Limb (tissue), 2 donors: ENCODE measurements around the gene GRK5.

Experiments used
- DNase-seq, 2 donors: peaks; one replicate each; pipeline ENCODE4 v3.0.0-alpha.2; 2016; ENCODE audit errors: extremely low spot score in 2 of 2

Gene GRK5

GRCh38 chr10:119358152-119358512 is 150.8 kb downstream of the GRK5 start:
- no peak for DNase-seq

- no peak for DNase-seq
Observed at GRCh38 chr10:119358567-119358966, 151.2 kb downstream of the GRK5 start.

GRCh38 chr10:119359025-119359424 is 151.7 kb downstream of the GRK5 start:
- DNase-seq: no peak

GRCh38 chr10:119360181-119360921 is 153.0 kb downstream of the GRK5 start:
- no peak for DNase-seq

GRCh38 chr10:119361037-119361436 is 153.7 kb downstream of the GRK5 start:
- no peak for DNase-seq

- no peak for DNase-seq
Observed at GRCh38 chr10:119362122-119362521, 154.8 kb downstream of the GRK5 start.

GRCh38 chr10:119364645-119365600 is 157.6 kb downstream of the GRK5 start:
- no peak for DNase-seq

- no peak for DNase-seq
Observed at GRCh38 chr10:119365773-119366599, 158.6 kb downstream of the GRK5 start.

- DNase-seq: no peak
Observed at GRCh38 chr10:119367841-119368549, 160.6 kb downstream of the GRK5 start.

- no peak for DNase-seq
Observed at GRCh38 chr10:119368581-119368980, 161.2 kb downstream of the GRK5 start.

GRCh38 chr10:119368991-119369869 is 161.9 kb downstream of the GRK5 start:
- peak; percentile 69 to 75 for DNase-seq

- peak; percentile 67 to 78 for DNase-seq
Observed at GRCh38 chr10:119370111-119370741, 162.9 kb downstream of the GRK5 start.

GRCh38 chr10:119370972-119371703 is 163.8 kb downstream of the GRK5 start:
- peak in 1 of 2 donors; percentile 64 for DNase-seq

GRCh38 chr10:119371704-119372663 is 164.6 kb downstream of the GRK5 start:
- no peak for DNase-seq

- no peak for DNase-seq
Observed at GRCh38 chr10:119373294-119374102, 166.1 kb downstream of the GRK5 start.

- DNase-seq: no peak
Observed at GRCh38 chr10:119374236-119374635, 166.9 kb downstream of the GRK5 start.
